ENCODE measurements around the gene PPFIBP1.

The PPFIBP1 gene

GRCh38 chr12:27513155-27513824 lies 10.7 kb upstream of the PPFIBP1 start:
- peak; percentile 27 for DNase-seq (ENCODE audit: low read depth, low spot score)

- DNase-seq (ENCODE audit: low read depth, low spot score), result peak; percentile 16
Measured at GRCh38 chr12:27515671-27516070, 8.3 kb upstream of the PPFIBP1 start.

- DNase-seq (ENCODE audit: low read depth, low spot score), result no peak
Measured at GRCh38 chr12:27516625-27517024, 7.4 kb upstream of the PPFIBP1 start.

GRCh38 chr12:27517546-27517945 lies 6.5 kb upstream of the PPFIBP1 start:
- no peak for DNase-seq (ENCODE audit: low read depth, low spot score)

GRCh38 chr12:27517961-27518665 lies 5.9 kb upstream of the PPFIBP1 start:
- no peak for DNase-seq (ENCODE audit: low read depth, low spot score)

GRCh38 chr12:27521066-27521465 lies 2.9 kb upstream of the PPFIBP1 start:
- peak; percentile 20 for DNase-seq (ENCODE audit: low read depth, low spot score)

GRCh38 chr12:27521981-27522380 lies 2.0 kb upstream of the PPFIBP1 start:
- DNase-seq (ENCODE audit: low read depth, low spot score), result no peak

- no peak for DNase-seq (ENCODE audit: low read depth, low spot score)
Measured at GRCh38 chr12:27523305-27523641, 733 bp upstream of the PPFIBP1 start.

- no peak for DNase-seq (ENCODE audit: low read depth, low spot score)
Measured at GRCh38 chr12:27524494-27524835, 459 bp downstream of the PPFIBP1 start.

- DNase-seq (ENCODE audit: low read depth, low spot score), result peak; percentile 64
Measured at GRCh38 chr12:27524839-27525753, 1.1 kb downstream of the PPFIBP1 start.

- no peak for DNase-seq (ENCODE audit: low read depth, low spot score)
Measured at GRCh38 chr12:27527512-27527911, 3.5 kb downstream of the PPFIBP1 start.

GRCh38 chr12:27528788-27529187 lies 4.8 kb downstream of the PPFIBP1 start:
- DNase-seq (ENCODE audit: low read depth, low spot score), result no peak

- DNase-seq (ENCODE audit: low read depth, low spot score), result no peak
Measured at GRCh38 chr12:27530157-27530922, 6.3 kb downstream of the PPFIBP1 start.

GRCh38 chr12:27531896-27532295 lies 7.9 kb downstream of the PPFIBP1 start:
- no peak for DNase-seq (ENCODE audit: low read depth, low spot score)

- peak; percentile 57 for DNase-seq (ENCODE audit: low read depth, low spot score)
Measured at GRCh38 chr12:27534060-27534764, 10.2 kb downstream of the PPFIBP1 start.

GRCh38 chr12:27534765-27535161 lies 10.8 kb downstream of the PPFIBP1 start:
- peak; percentile 49 for DNase-seq (ENCODE audit: low read depth, low spot score)

- DNase-seq (ENCODE audit: low read depth, low spot score), result no peak
Measured at GRCh38 chr12:27535318-27535717, 11.3 kb downstream of the PPFIBP1 start.

- DNase-seq (ENCODE audit: low read depth, low spot score), result no peak
Measured at GRCh38 chr12:27537855-27538675, 14.1 kb downstream of the PPFIBP1 start.

GRCh38 chr12:27539191-27539631 lies 15.2 kb downstream of the PPFIBP1 start:
- DNase-seq (ENCODE audit: low read depth, low spot score), result no peak
